ENCODE data around the gene ANKRD27. TPM values are rescaled to one million over a fixed set of nuclear protein-coding genes. Genes with fewer than 3 reads are reported as not detected.
A peak's percentile ranks its signal among the peaks of the same experiment; 100 is the strongest.

ANKRD27 gene
- total RNA-seq, 1 donor from 2014 or later: 36.4 TPM

- H3K27me3 Mint-ChIP-seq: no peaks in the 10 kb centered on the region
- no peak for DNase-seq (ENCODE audit: low spot score, unreplicated experiment)
- no peak overlapping the region for H3K4me3 Mint-ChIP-seq (ENCODE audit: low read depth)
- peaks cover 24% of the 10 kb centered on the region for H3K36me3 Mint-ChIP-seq (ENCODE audit: insufficient read depth)
- H3K9me3 Mint-ChIP-seq (ENCODE audit: low read depth): no peaks in the 10 kb centered on the region
- H3K27ac Mint-ChIP-seq: no peak overlapping the region
- TF ChIP-seq CTCF (IDR thresholded peaks at IDR 0.05; ENCODE audit: unreplicated experiment): no peak
- H3K4me1 Mint-ChIP-seq (ENCODE audit: low read depth): peaks cover 2% of the 10 kb centered on the region
These were observed 48.0 kb downstream of the ANKRD27 start for GRCh38 chr19:32626969-32627368.

GRCh38 chr19:32624410-32624809, 50.6 kb downstream of the ANKRD27 start:
- Mint-ChIP-seq H3K27me3 (no peaks in the 10 kb centered on the region), H3K36me3 (ENCODE audit: insufficient read depth) (peaks cover 27% of the 10 kb centered on the region), H3K9me3 (ENCODE audit: low read depth) (no peaks in the 10 kb centered on the region), H3K4me1 (ENCODE audit: low read depth) (peaks cover 5% of the 10 kb centered on the region), H3K4me3 (ENCODE audit: low read depth) (no peak overlapping the region), H3K27ac (no peak overlapping the region)
- TF ChIP-seq CTCF (IDR thresholded peaks at IDR 0.05; ENCODE audit: unreplicated experiment): no peak
- no peak for DNase-seq (ENCODE audit: low spot score, unreplicated experiment)

- no peak for TF ChIP-seq CTCF (IDR thresholded peaks at IDR 0.05; ENCODE audit: unreplicated experiment)
- Mint-ChIP-seq H3K36me3 (ENCODE audit: insufficient read depth) (peaks cover 28% of the 10 kb centered on the region), H3K4me1 (ENCODE audit: low read depth) (peaks cover 5% of the 10 kb centered on the region), H3K27me3 (no peaks in the 10 kb centered on the region), H3K4me3 (ENCODE audit: low read depth) (no peak overlapping the region), H3K9me3 (ENCODE audit: low read depth) (no peaks in the 10 kb centered on the region), H3K27ac (peak overlapping the region; percentile 67)
- no peak for DNase-seq (ENCODE audit: low spot score, unreplicated experiment)
These were observed 53.0 kb downstream of the ANKRD27 start for GRCh38 chr19:32622002-32622401.

- DNase-seq (ENCODE audit: low spot score, unreplicated experiment): no peak
- H3K4me3 Mint-ChIP-seq (ENCODE audit: low read depth): no peak overlapping the region
- H3K27ac Mint-ChIP-seq: no peak overlapping the region
- no peak for TF ChIP-seq CTCF (IDR thresholded peaks at IDR 0.05; ENCODE audit: unreplicated experiment)
- no peaks in the 10 kb centered on the region for H3K9me3 Mint-ChIP-seq (ENCODE audit: low read depth)
- H3K36me3 Mint-ChIP-seq (ENCODE audit: insufficient read depth): peaks cover 29% of the 10 kb centered on the region
- peaks cover 5% of the 10 kb centered on the region for H3K4me1 Mint-ChIP-seq (ENCODE audit: low read depth)
- no peaks in the 10 kb centered on the region for H3K27me3 Mint-ChIP-seq
These were observed 55.8 kb downstream of the ANKRD27 start for GRCh38 chr19:32619051-32619685.

- Mint-ChIP-seq H3K27me3 (no peaks in the 10 kb centered on the region), H3K4me3 (ENCODE audit: low read depth) (no peak overlapping the region), H3K27ac (no peak overlapping the region), H3K4me1 (ENCODE audit: low read depth) (no peaks in the 10 kb centered on the region), H3K9me3 (ENCODE audit: low read depth) (peaks cover 3% of the 10 kb centered on the region), H3K36me3 (ENCODE audit: insufficient read depth) (peaks cover 39% of the 10 kb centered on the region)
- no peak for TF ChIP-seq CTCF (IDR thresholded peaks at IDR 0.05; ENCODE audit: unreplicated experiment)
- no peak for DNase-seq (ENCODE audit: low spot score, unreplicated experiment)
These were observed 59.4 kb downstream of the ANKRD27 start for GRCh38 chr19:32615569-32615968.

All from progenitor cell of endocrine pancreas (in vitro differentiated cells).